Measurements from ENCODE around the gene LMF1.
"Not testable (repeated sequence)": the region's sequence is repeated elsewhere in the genome, so short reads cannot be mapped to it uniquely, and the experiment has no call there.

The LMF1 gene

DNA sequence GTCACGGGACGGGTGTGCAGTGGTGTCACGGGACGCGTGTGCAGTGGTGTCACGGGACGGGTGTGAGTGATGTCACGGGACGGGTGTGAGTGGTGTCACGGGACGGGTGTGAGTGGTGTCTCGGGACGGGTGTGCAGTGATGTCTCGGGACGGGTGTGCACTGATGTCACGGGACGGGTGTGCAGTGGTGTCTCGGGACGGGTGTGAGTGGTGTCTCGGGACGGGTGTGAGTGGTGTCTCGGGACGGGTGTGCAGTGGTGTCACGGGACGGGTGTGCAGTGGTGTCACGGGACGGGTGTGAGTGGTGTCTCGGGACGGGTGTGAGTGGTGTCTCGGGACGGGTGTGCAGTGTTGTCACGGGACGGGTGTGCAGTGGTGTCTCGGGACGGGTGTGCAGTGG, 111.8 kb downstream of the LMF1 start:
- H3K27me3 ChIP-seq (ENCODE audit: control insufficient read depth in 5 of 5, insufficient read depth in 4 of 5, low read length in 5 of 5); H3K4me1 ChIP-seq (ENCODE audit: control insufficient read depth in 5 of 5, insufficient read depth in 5 of 5, low read length in 5 of 5); H3K9ac ChIP-seq (ENCODE audit: low read length in 5 of 5); H3K36me3 ChIP-seq (ENCODE audit: control insufficient read depth in 5 of 5, insufficient read depth in 5 of 5, low read length in 5 of 5); H3K27ac ChIP-seq (ENCODE audit: low read depth, low read length); H3K9me3 ChIP-seq (ENCODE audit: control insufficient read depth in 5 of 5, low read length in 5 of 5); H3K4me3 ChIP-seq (ENCODE audit: low read depth in 1 of 5, low read length in 5 of 5): not testable (repeated sequence)

DNA sequence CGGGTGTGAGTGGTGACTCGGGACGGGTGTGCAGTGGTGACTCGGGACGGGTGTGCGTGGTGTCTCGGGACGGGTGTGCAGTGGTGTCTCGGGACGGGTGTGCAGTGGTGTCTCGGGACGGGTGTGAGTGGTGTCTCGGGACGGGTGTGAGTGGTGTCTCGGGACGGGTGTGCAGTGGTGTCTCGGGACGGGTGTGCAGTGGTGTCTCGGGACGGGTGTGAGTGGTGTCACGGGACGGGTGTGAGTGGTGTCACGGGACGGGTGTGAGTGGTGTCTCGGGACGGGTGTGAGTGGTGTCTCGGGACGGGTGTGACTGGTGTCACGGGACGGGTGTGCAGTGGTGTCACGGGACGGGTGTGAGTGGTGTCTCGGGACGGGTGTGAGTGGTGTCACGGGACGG, 112.3 kb downstream of the LMF1 start:
- not testable (repeated sequence) for H3K27ac ChIP-seq (ENCODE audit: low read depth, low read length); H3K9me3 ChIP-seq (ENCODE audit: control insufficient read depth in 5 of 5, low read length in 5 of 5); H3K4me1 ChIP-seq (ENCODE audit: control insufficient read depth in 5 of 5, insufficient read depth in 5 of 5, low read length in 5 of 5)

DNA sequence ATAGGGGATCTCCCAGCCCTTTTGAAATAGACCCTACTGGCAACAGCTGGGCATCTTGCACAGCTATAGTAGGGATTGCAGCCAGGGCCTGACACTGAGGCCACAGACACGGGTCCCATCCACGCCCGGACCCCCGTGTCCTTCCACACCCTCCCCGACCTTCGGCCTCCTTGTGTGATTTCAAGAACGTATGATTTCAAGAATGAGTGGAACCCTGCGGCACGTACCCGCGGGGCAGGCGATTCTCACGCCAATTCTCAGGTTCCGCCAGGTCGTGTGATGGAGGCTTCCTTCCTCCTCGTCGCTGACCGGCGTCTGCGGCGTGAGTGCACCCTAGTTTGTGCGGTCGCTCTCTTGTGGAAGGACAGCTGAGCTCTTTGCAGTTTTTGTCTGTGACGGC, 114.0 kb downstream of the LMF1 start:
- peaks cover 0 to 9% (median 0%) of the 10 kb centered on the region in 5 donors for H3K36me3 ChIP-seq (ENCODE audit: control insufficient read depth in 5 of 5, insufficient read depth in 5 of 5, low read length in 5 of 5)
- no peaks in the 10 kb centered on the region for H3K27me3 ChIP-seq (ENCODE audit: control insufficient read depth in 5 of 5, insufficient read depth in 4 of 5, low read length in 5 of 5)
- no peak overlapping the region for H3K9ac ChIP-seq (ENCODE audit: low read length in 5 of 5)
- H3K27ac ChIP-seq (ENCODE audit: low read depth, low read length), result no peak overlapping the region
- no peaks in the 10 kb centered on the region for H3K4me1 ChIP-seq (ENCODE audit: control insufficient read depth in 5 of 5, insufficient read depth in 5 of 5, low read length in 5 of 5)
- no peak overlapping the region for H3K4me3 ChIP-seq (ENCODE audit: low read depth in 1 of 5, low read length in 5 of 5)
- H3K9me3 ChIP-seq (ENCODE audit: control insufficient read depth in 5 of 5, low read length in 5 of 5), result no peaks in the 10 kb centered on the region

More for the DNA sequence above, 112.3 kb downstream of the LMF1 start:
- H3K27me3 ChIP-seq (ENCODE audit: control insufficient read depth in 5 of 5, insufficient read depth in 4 of 5, low read length in 5 of 5); H3K36me3 ChIP-seq (ENCODE audit: control insufficient read depth in 5 of 5, insufficient read depth in 5 of 5, low read length in 5 of 5); H3K9ac ChIP-seq (ENCODE audit: low read length in 5 of 5); H3K4me3 ChIP-seq (ENCODE audit: low read depth in 1 of 5, low read length in 5 of 5): not testable (repeated sequence)

DNA sequence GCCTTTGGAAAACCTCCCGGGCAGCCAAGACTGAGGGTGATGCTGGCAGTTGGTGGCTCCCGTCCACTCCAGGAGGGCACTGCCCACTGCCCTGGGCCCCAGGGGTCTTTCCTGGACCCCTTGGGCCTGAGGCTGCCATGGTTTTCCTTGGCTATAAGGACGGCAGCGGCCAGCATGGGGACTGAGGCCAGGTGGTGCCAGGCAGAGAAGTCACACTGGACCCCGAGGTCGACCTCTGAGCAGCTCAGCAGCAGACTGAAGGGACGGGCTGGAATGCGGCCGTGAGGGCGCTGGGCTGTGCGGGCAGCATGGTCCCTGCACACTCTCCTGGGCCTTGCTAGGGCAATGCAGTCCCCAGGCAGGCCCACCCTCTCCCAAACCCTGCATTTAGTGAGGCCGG, 114.7 kb downstream of the LMF1 start:
- no peak overlapping the region for H3K4me3 ChIP-seq (ENCODE audit: low read depth in 1 of 5, low read length in 5 of 5)
- no peaks in the 10 kb centered on the region for H3K9me3 ChIP-seq (ENCODE audit: control insufficient read depth in 5 of 5, low read length in 5 of 5)
- no peaks in the 10 kb centered on the region for H3K27me3 ChIP-seq (ENCODE audit: control insufficient read depth in 5 of 5, insufficient read depth in 4 of 5, low read length in 5 of 5)
- no peak overlapping the region for H3K27ac ChIP-seq (ENCODE audit: low read depth, low read length)
- H3K9ac ChIP-seq (ENCODE audit: low read length in 5 of 5), result no peak overlapping the region
- peaks cover 0 to 9% (median 0%) of the 10 kb centered on the region in 5 donors for H3K36me3 ChIP-seq (ENCODE audit: control insufficient read depth in 5 of 5, insufficient read depth in 5 of 5, low read length in 5 of 5)
- H3K4me1 ChIP-seq (ENCODE audit: control insufficient read depth in 5 of 5, insufficient read depth in 5 of 5, low read length in 5 of 5), result no peaks in the 10 kb centered on the region

DNA sequence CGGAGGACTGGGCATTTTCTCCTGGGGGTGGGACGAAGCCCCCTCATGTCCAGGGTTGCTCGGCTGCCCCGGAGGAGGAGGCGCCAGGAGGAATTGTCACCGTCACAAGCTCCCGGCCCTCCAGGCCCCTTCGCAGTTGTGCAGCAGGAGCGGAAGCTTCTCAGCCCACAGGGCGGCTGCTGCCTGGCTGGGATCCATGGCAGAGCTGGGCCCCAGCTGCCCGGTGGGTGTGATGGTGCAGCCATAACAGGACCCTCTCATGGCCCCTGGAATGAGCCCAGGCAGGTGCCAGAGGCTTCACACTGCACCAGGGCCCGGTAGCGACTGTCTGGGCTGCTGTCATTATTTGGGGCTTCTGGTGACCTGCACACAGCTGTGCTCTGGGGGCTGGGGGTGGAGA, 115.3 kb downstream of the LMF1 start:
- H3K27ac ChIP-seq (ENCODE audit: low read depth, low read length), result no peak overlapping the region
- no peak overlapping the region for H3K9ac ChIP-seq (ENCODE audit: low read length in 5 of 5)
- peaks cover 0 to 9% (median 0%) of the 10 kb centered on the region in 5 donors for H3K36me3 ChIP-seq (ENCODE audit: control insufficient read depth in 5 of 5, insufficient read depth in 5 of 5, low read length in 5 of 5)
- H3K4me3 ChIP-seq (ENCODE audit: low read depth in 1 of 5, low read length in 5 of 5), result no peak overlapping the region
- peaks cover 0 to 5% (median 0%) of the 10 kb centered on the region in 5 donors for H3K27me3 ChIP-seq (ENCODE audit: control insufficient read depth in 5 of 5, insufficient read depth in 4 of 5, low read length in 5 of 5)
- H3K9me3 ChIP-seq (ENCODE audit: control insufficient read depth in 5 of 5, low read length in 5 of 5), result peaks cover 0 to 3% (median 0%) of the 10 kb centered on the region in 5 donors
- H3K4me1 ChIP-seq (ENCODE audit: control insufficient read depth in 5 of 5, insufficient read depth in 5 of 5, low read length in 5 of 5), result peaks cover 0 to 5% (median 0%) of the 10 kb centered on the region in 5 donors

DNA sequence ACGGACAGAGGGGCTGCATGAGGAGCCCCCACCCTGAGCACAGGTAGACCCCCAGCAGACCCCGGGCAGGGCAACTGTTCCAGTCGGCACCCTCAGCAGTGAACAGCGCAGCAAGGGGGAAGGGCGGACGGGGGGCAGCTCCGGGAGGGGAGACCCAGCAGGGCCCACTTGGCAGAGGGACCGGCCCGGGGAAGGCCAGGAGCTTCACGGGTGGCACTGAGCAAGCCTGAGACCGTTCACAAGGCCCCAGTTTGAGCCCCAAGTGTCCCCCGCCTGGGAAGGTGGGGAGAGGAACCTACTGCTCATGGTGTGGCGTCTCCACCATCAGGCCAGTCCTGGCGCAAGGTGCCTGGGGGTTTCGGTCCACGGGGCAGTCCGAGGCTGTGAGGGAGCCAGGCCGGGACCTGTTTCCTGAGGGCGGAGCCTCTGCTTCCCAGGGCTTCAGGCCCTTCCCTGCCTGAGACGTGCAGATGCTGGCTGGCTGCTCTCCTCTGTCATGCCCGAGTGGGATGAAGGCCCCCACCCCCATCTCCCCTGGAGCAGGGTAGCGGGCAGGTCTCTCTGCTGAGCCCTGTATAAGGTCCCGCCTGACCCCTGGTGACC, 115.9 kb downstream of the LMF1 start:
- Histone ChIP-seq H3K4me1 (ENCODE audit: control insufficient read depth in 5 of 5, insufficient read depth in 5 of 5, low read length in 5 of 5) (peaks cover 0 to 10% (median 0%) of the 10 kb centered on the region in 5 donors), H3K9ac (ENCODE audit: low read length in 5 of 5) (no peak overlapping the region), H3K9me3 (ENCODE audit: control insufficient read depth in 5 of 5, low read length in 5 of 5) (peaks cover 0 to 8% (median 0%) of the 10 kb centered on the region in 5 donors), H3K36me3 (ENCODE audit: control insufficient read depth in 5 of 5, insufficient read depth in 5 of 5, low read length in 5 of 5) (peaks cover 0 to 9% (median 0%) of the 10 kb centered on the region in 5 donors), H3K4me3 (ENCODE audit: low read depth in 1 of 5, low read length in 5 of 5) (no peak overlapping the region), H3K27me3 (ENCODE audit: control insufficient read depth in 5 of 5, insufficient read depth in 4 of 5, low read length in 5 of 5) (peaks cover 0 to 8% (median 0%) of the 10 kb centered on the region in 5 donors), H3K27ac (ENCODE audit: low read depth, low read length) (no peak overlapping the region)

DNA sequence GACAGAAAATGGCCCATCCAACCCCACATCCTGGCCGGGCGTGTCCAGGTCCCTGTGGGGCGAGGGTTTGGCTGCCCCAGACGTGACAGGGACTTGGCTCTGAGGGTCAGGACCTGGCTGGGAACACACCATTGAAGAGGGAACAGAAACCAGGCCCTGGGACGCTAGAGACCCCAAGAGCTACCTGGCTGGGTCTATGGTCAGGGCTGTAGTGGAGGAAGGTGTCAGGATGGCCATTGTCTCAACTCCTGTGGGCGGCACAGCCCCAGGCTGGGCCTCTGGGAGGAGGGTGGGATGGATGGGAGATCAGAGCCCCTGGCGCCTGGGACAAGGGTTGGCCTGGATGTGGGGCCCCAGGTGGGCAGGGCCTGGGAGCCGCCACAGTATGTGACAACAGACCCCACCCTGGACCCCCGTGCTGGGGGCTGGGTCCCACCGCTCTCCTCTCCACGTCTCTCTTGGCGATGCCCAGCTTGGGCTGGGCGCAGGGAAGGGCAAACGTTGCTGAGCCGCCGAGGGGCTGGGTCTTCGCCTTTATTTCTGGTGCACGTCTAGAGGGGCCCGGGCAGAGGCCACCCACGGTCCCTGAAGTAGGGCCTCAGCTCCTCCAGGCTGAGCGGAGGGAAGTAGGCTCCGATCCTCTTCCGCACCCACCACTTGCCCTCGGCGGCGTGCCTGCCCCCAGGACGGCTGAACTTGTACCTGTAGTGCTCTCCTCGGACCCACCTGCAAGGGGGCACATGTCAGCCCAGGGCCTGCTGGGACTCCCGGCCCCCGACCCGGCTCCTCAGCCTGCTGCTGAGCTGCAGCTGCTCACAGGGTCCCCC, 116.6 kb downstream of the LMF1 start:
- no peak overlapping the region for H3K9ac ChIP-seq (ENCODE audit: low read length in 5 of 5)
- H3K9me3 ChIP-seq (ENCODE audit: control insufficient read depth in 5 of 5, low read length in 5 of 5), result peaks cover 0 to 8% (median 0%) of the 10 kb centered on the region in 5 donors

DNA sequence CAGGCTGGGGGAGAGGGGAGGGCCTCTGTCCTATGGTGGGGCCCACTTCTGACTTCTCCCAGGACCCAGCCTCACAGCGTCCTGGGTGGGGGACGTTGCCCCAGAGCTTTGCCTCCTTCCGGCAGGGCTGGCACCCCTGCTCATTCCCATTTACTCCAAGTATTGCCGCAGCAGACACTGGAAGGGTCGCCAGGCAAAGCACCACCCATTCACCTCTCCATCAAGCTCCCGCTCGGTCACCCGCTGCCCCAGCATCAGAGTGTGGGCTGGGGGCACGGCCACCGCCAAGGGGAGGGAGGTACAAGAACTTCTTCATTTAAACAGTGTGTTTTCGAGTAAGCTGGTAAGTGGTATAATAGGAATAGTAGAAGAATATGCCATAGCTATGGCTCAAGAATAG, 117.5 kb downstream of the LMF1 start:
- Histone ChIP-seq H3K4me3 (ENCODE audit: low read depth in 1 of 5, low read length in 5 of 5) (no peak overlapping the region), H3K9ac (ENCODE audit: low read length in 5 of 5) (no peak overlapping the region), H3K36me3 (ENCODE audit: control insufficient read depth in 5 of 5, insufficient read depth in 5 of 5, low read length in 5 of 5) (peaks cover 0 to 9% (median 0%) of the 10 kb centered on the region in 5 donors), H3K27ac (ENCODE audit: low read depth, low read length) (no peak overlapping the region), H3K9me3 (ENCODE audit: control insufficient read depth in 5 of 5, low read length in 5 of 5) (peaks cover 0 to 8% (median 0%) of the 10 kb centered on the region in 5 donors), H3K27me3 (ENCODE audit: control insufficient read depth in 5 of 5, insufficient read depth in 4 of 5, low read length in 5 of 5) (peaks cover 0 to 8% (median 0%) of the 10 kb centered on the region in 5 donors), H3K4me1 (ENCODE audit: control insufficient read depth in 5 of 5, insufficient read depth in 5 of 5, low read length in 5 of 5) (peaks cover 0 to 12% (median 0%) of the 10 kb centered on the region in 5 donors)

More for the DNA sequence above, 116.6 kb downstream of the LMF1 start:
- Histone ChIP-seq H3K36me3 (ENCODE audit: control insufficient read depth in 5 of 5, insufficient read depth in 5 of 5, low read length in 5 of 5) (peaks cover 0 to 9% (median 0%) of the 10 kb centered on the region in 5 donors), H3K27ac (ENCODE audit: low read depth, low read length) (no peak overlapping the region), H3K4me3 (ENCODE audit: low read depth in 1 of 5, low read length in 5 of 5) (no peak overlapping the region), H3K27me3 (ENCODE audit: control insufficient read depth in 5 of 5, insufficient read depth in 4 of 5, low read length in 5 of 5) (peaks cover 0 to 8% (median 0%) of the 10 kb centered on the region in 5 donors), H3K4me1 (ENCODE audit: control insufficient read depth in 5 of 5, insufficient read depth in 5 of 5, low read length in 5 of 5) (peaks cover 0 to 10% (median 0%) of the 10 kb centered on the region in 5 donors)

DNA sequence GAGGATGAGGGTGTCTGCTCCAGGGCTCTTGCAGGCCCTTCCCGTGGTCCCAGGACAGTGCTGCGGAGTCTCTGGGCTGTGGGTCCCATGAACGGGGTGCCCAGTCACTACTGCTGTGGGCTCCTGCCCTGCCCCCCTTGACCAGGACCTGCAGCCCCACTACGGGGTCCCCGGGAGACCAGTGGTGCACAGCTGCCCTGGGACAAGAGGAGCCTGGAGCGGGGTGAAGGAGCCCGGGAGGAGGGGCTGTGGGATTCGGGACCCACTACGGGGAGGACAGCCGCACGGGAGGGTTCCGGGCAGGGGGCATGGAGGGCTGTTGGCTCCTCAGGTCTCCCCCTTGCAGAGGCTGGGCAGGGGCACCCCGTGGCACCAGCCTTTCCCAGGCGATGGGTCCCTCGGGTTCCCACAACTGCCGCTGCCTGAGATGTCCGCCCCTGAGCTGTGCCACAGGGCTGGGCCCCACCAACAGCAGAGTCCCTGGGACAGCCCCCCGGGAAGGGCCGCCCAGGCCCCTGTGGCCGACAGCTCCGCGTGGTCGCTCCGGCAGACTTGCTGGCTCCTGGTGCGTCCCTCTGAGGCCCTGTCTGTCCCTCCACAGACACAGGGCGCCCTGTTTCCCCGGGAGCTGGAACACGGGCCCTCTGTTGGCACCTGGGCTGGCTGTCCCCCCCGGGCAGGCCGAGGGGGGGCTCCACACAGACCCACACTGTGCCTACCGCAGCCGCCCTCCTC, 118.2 kb downstream of the LMF1 start:
- H3K9ac ChIP-seq (ENCODE audit: low read length in 5 of 5), result no peak overlapping the region

More for the DNA sequence above, 118.2 kb downstream of the LMF1 start:
- peaks cover 0 to 8% (median 0%) of the 10 kb centered on the region in 5 donors for H3K9me3 ChIP-seq (ENCODE audit: control insufficient read depth in 5 of 5, low read length in 5 of 5)
- no peak overlapping the region for H3K4me3 ChIP-seq (ENCODE audit: low read depth in 1 of 5, low read length in 5 of 5)
- H3K36me3 ChIP-seq (ENCODE audit: control insufficient read depth in 5 of 5, insufficient read depth in 5 of 5, low read length in 5 of 5), result peaks cover 0 to 9% (median 0%) of the 10 kb centered on the region in 5 donors
- H3K27ac ChIP-seq (ENCODE audit: low read depth, low read length), result no peak overlapping the region
- H3K27me3 ChIP-seq (ENCODE audit: control insufficient read depth in 5 of 5, insufficient read depth in 4 of 5, low read length in 5 of 5), result peaks cover 0 to 8% (median 0%) of the 10 kb centered on the region in 5 donors
- H3K4me1 ChIP-seq (ENCODE audit: control insufficient read depth in 5 of 5, insufficient read depth in 5 of 5, low read length in 5 of 5), result peaks cover 0 to 12% (median 0%) of the 10 kb centered on the region in 5 donors

Measured in subcutaneous abdominal adipose tissue (tissue), 5 donors.